Gastrocnemius medialis (tissue), 4 donors: ENCODE data around the gene DGKZ. TPM values are rescaled to one million over a fixed set of nuclear protein-coding genes. Genes with fewer than 3 reads are reported as not detected.

Experiments used
- ATAC-seq, 2 donors: fragments of 150-250 bp; one replicate each; pipeline ENCODE4 v1.9.1; 2016
- DNase-seq, 2 donors: peaks; one replicate each; pipeline ENCODE4 v3.0.0-alpha.2; 2019
- H3K27ac ChIP-seq, 4 donors: fragments of 200-600 bp; sonication (generic); 1 replicate in 1 of 4; 2 replicates in 3 of 4; pipeline ENCODE4 v1.5.1; 2016 to 2018; ENCODE audit warnings: mild to moderate bottlenecking in 2 of 4, moderate library complexity in 1 of 4
- H3K27me3 ChIP-seq, 3 donors: fragments of 200-600 bp; sonication (generic) in 2 of 3; 1 replicate in 1 of 3; 2 replicates in 2 of 3; pipeline versions ENCODE4 v1.5.1 to v1.6.0; 2016 to 2019; ENCODE audit warnings: mild to moderate bottlenecking in 1 of 3, moderate library complexity in 1 of 3
- H3K36me3 ChIP-seq, 2 donors: fragments of 200-600 bp; sonication (generic) in 1 of 2; one replicate each; pipeline ENCODE4 v1.5.1; 2017 to 2018
- H3K4me1 ChIP-seq, 2 donors: fragments of 200-600 bp; sonication (generic) in 1 of 2; one replicate each; pipeline ENCODE4 v1.5.1; 2016 to 2017; ENCODE audit warnings: mild to moderate bottlenecking in 2 of 2
- H3K4me3 ChIP-seq, 4 donors: fragments of 200-600 bp; sonication (generic) in 3 of 4; 1 replicate in 1 of 4; 2 replicates in 3 of 4; pipeline ENCODE4 v1.5.1; 2016 to 2019; ENCODE audit warnings: mild to moderate bottlenecking in 2 of 4
- H3K9me3 ChIP-seq, 3 donors: fragments of 200-600 bp; sonication (generic) in 2 of 3; 1 replicate in 1 of 3; 2 replicates in 2 of 3; pipeline ENCODE4 v1.5.1; 2016 to 2019
- CTCF ChIP-seq, 5 experiments: fragments of 450-650 bp in 3 of 5; fragments of 200-600 bp in 2 of 5; sonication (generic) in 2 of 5; IDR thresholded peaks in 4 of 5; conservative IDR thresholded peaks in 1 of 5; 1 replicate in 4 of 5; 2 replicates in 1 of 5; pipeline ENCODE4 v1.5.1; 2016 to 2019; ENCODE audit warnings: antibody characterized with exemption in 5 of 5, mild to moderate bottlenecking in 3 of 5, moderate library complexity in 3 of 5
- POLR2A ChIP-seq, 2 donors: fragments of 450-650 bp; IDR thresholded peaks; one replicate each; pipeline ENCODE4 v1.6.1; 2017; ENCODE audit warnings: antibody characterized with exemption in 2 of 2, mild to moderate bottlenecking in 2 of 2, moderate library complexity in 2 of 2
- in situ Hi-C, 4 donors: fragments of 200-750 bp; cut with MboI; loops; one replicate each; pipeline versions ENCODE4 v1.15.0 to v1.8.0; 2017; ENCODE audit warnings: low sequenced_read_pairs in 4 of 4
- intact Hi-C: fragments of 100-400 bp; cut with DNase I; formaldehyde crosslinking; loops from one replicate; pipeline ENCODE4 v1.15.1; 2023; ENCODE audit warnings: low total_unique reads
- total RNA-seq, 4 donors: library from RNA; depleted of rRNA; stranded (reverse); fragments of >200 nt; gene quantifications; one replicate each; pipeline versions ENCODE4 v1.1.0 to v1.2.3, GENCODE V29; 2016

The DGKZ gene
- 100 to 1,000 TPM; 127 to 155 (median 131) TPM for total RNA-seq

GRCh38 chr11:46346886-46347636 lies at the start of gene DGKZ:
TSS of gene DGKZ (plus strand) at chr11:46347463. CDS start at chr11:46347660, 197 bp downstream.
- peak; percentile 76 to 81 for ATAC-seq
- Histone ChIP-seq H3K4me1 (peaks cover 18 to 30% of the 10 kb centered on the region in 2 donors), H3K4me3 (peak within 1 kb of the TSS; percentile 68 to 82 (median 75)), H3K36me3 (no peaks in the 10 kb centered on the region), H3K9me3 (no peaks in the 10 kb centered on the region), H3K27me3 (no peaks in the 10 kb centered on the region), H3K27ac (peak within 1 kb of the TSS; percentile 70 to 79 (median 74))
- in situ Hi-C loops, result no loop called here
- peak; percentile 62 to 99 (median 99) for TF ChIP-seq CTCF (IDR thresholded peaks at IDR 0.05 in 4 of 5, conservative IDR thresholded peaks at IDR 0.05 in 1 of 5)
- peak; percentile 64 to 85 for TF ChIP-seq POLR2A (IDR thresholded peaks at IDR 0.05)
- DNase-seq, result peak; percentile 59 to 82
- intact Hi-C loops, result loop anchor here (1.0 to 10.0 kb wide), 2 partner anchors 16 to 222 kb away; partner anchors contain the start of gene PHF21A

GRCh38 chr11:46298699-46299433 lies 48.4 kb upstream of the DGKZ start:
- TF ChIP-seq POLR2A (IDR thresholded peaks at IDR 0.05) (no peak), CTCF (IDR thresholded peaks at IDR 0.05 in 4 of 5, conservative IDR thresholded peaks at IDR 0.05 in 1 of 5) (no peak)
- H3K4me3 ChIP-seq, result no peak overlapping the region
- ATAC-seq (no peak), DNase-seq (no peak)
- in situ Hi-C loops (no loop called here), intact Hi-C loops (no loop called here)
- no peaks in the 10 kb centered on the region for H3K9me3 ChIP-seq
- no peaks in the 10 kb centered on the region for H3K36me3 ChIP-seq
- H3K27me3 ChIP-seq, result no peaks in the 10 kb centered on the region
- H3K27ac ChIP-seq, result no peak overlapping the region
- peaks cover 0 to 12% of the 10 kb centered on the region in 2 donors for H3K4me1 ChIP-seq

GRCh38 chr11:46299451-46299961 lies 47.8 kb upstream of the DGKZ start:
- no peaks in the 10 kb centered on the region for H3K9me3 ChIP-seq
- ATAC-seq (no peak), DNase-seq (no peak)
- H3K36me3 ChIP-seq, result no peaks in the 10 kb centered on the region
- H3K4me1 ChIP-seq, result peaks cover 0 to 12% of the 10 kb centered on the region in 2 donors
- in situ Hi-C loops, result no loop called here
- no peaks in the 10 kb centered on the region for H3K27me3 ChIP-seq
- intact Hi-C loops, result no loop called here
- H3K4me3 ChIP-seq, result no peak overlapping the region
- TF ChIP-seq CTCF (IDR thresholded peaks at IDR 0.05 in 4 of 5, conservative IDR thresholded peaks at IDR 0.05 in 1 of 5) (no peak), POLR2A (IDR thresholded peaks at IDR 0.05) (no peak)
- no peak overlapping the region for H3K27ac ChIP-seq

- Histone ChIP-seq H3K36me3 (no peaks in the 10 kb centered on the region), H3K4me1 (peaks cover 0 to 12% of the 10 kb centered on the region in 2 donors), H3K27ac (no peak overlapping the region), H3K4me3 (no peak overlapping the region), H3K9me3 (no peaks in the 10 kb centered on the region), H3K27me3 (no peaks in the 10 kb centered on the region)
- in situ Hi-C loops (loop anchor here in 1 of 4 donors (25.0 kb wide), 1 partner anchor 338 kb away; no protein-coding TSS in a partner anchor), intact Hi-C loops (loop anchor here (10.0 kb wide), 1 partner anchor 335 kb away; no protein-coding TSS in a partner anchor)
- TF ChIP-seq CTCF (IDR thresholded peaks at IDR 0.05 in 4 of 5, conservative IDR thresholded peaks at IDR 0.05 in 1 of 5) (no peak), POLR2A (IDR thresholded peaks at IDR 0.05) (no peak)
- ATAC-seq (no peak), DNase-seq (no peak)
Observed at GRCh38 chr11:46300270-46300669, 47.0 kb upstream of the DGKZ start.
